Tibial nerve (tissue), 4 donors: ENCODE measurements around the gene NAA50. TPM values are rescaled to one million over a fixed set of nuclear protein-coding genes. Genes with fewer than 3 reads are reported as not detected.

Source experiments
- DNase-seq, 2 donors: peaks; one replicate each; pipeline ENCODE4 v3.0.0-alpha.2; 2019; ENCODE audit warnings: low spot score in 2 of 2
- H3K27ac ChIP-seq, 4 donors: fragments of 200-600 bp; sonication (generic) in 3 of 4; one replicate each; pipeline ENCODE4 v1.5.1; 2017 to 2019; ENCODE audit warnings: mild to moderate bottlenecking in 1 of 4
- H3K27me3 ChIP-seq, 2 donors: fragments of 200-600 bp; sonication (generic) in 1 of 2; one replicate each; pipeline versions ENCODE4 v1.5.1 to v1.6.0; 2017 to 2019
- H3K36me3 ChIP-seq, 3 donors: fragments of 200-600 bp; sonication (generic); one replicate each; pipeline ENCODE4 v1.5.1; 2018 to 2019
- H3K4me1 ChIP-seq, 4 donors: fragments of 200-600 bp; sonication (generic) in 3 of 4; one replicate each; pipeline ENCODE4 v1.5.1; 2017 to 2019
- H3K4me3 ChIP-seq, 4 donors: fragments of 200-600 bp; sonication (generic) in 3 of 4; one replicate each; pipeline ENCODE4 v1.5.1; 2017 to 2019; ENCODE audit warnings: mild to moderate bottlenecking in 1 of 4, moderate library complexity in 1 of 4
- H3K9me3 ChIP-seq, 4 donors: fragments of 200-600 bp; sonication (generic) in 3 of 4; one replicate each; pipeline ENCODE4 v1.5.1; 2017 to 2019
- CTCF ChIP-seq, 5 experiments: fragments of 200-600 bp in 3 of 5; fragments of 450-650 bp in 2 of 5; sonication (generic) in 3 of 5; IDR thresholded peaks; one replicate each; pipeline ENCODE4 v1.5.1; 2016 to 2019; ENCODE audit warnings: antibody characterized with exemption in 5 of 5, mild to moderate bottlenecking in 3 of 5, moderate library complexity in 2 of 5
- EP300 ChIP-seq, 2 donors: sonication (generic); formaldehyde crosslinking; IDR thresholded peaks; one replicate each; pipeline ENCODE4 v1.6.1; 2017; ENCODE audit warnings: antibody characterized with exemption in 2 of 2, mild to moderate bottlenecking in 1 of 2
- POLR2A ChIP-seq, 2 donors: fragments of 450-650 bp; IDR thresholded peaks; one replicate each; pipeline ENCODE4 v1.6.1; 2017; ENCODE audit warnings: antibody characterized with exemption in 2 of 2, mild to moderate bottlenecking in 2 of 2, moderate library complexity in 2 of 2
- WGBS, 2 donors: methylation state at CpG; one replicate each; pipeline ENCODE4 v1.1.5; 2018; 5-methylcytosine and 5-hydroxymethylcytosine counted together
- total RNA-seq, 4 donors: library from RNA; depleted of rRNA; stranded (reverse); fragments of >200 nt; gene quantifications; one replicate each; pipeline ENCODE4 v1.1.0, GENCODE V29; 2016

NAA50 gene
- 100 to 1,000 TPM in 1 of 4 donors, 10 to 100 TPM in 3; 80.7 to 101 (median 89.0) TPM for total RNA-seq

- 0% methylated on average over 41 to 58 of the region's 72 CpGs for WGBS, 2 donors
- TF ChIP-seq CTCF (IDR thresholded peaks at IDR 0.05) (peak; percentile 6 to 26 (median 8)), POLR2A (IDR thresholded peaks at IDR 0.05) (peak; percentile 80 to 83), EP300 (IDR thresholded peaks at IDR 0.05) (peak in 1 of 2 donors; percentile 90)
- Histone ChIP-seq H3K27me3 (no peaks in the 10 kb centered on the region), H3K4me3 (peak within 1 kb of the TSS; percentile 73 to 98 (median 95)), H3K9me3 (no peaks in the 10 kb centered on the region), H3K27ac (peak within 1 kb of the TSS; percentile 94 to 99 (median 98)), H3K4me1 (peaks cover 0 to 70% (median 26%) of the 10 kb centered on the region in 4 donors), H3K36me3 (no peaks in the 10 kb centered on the region)
- peak; percentile 87 to 93 for DNase-seq
Observed at GRCh38 chr3:113745756-113746547, at the start of gene NAA50. NAA50 (minus strand) TSS chr3:113746249; CDS start chr3:113745949, 300 bp downstream.

DNA sequence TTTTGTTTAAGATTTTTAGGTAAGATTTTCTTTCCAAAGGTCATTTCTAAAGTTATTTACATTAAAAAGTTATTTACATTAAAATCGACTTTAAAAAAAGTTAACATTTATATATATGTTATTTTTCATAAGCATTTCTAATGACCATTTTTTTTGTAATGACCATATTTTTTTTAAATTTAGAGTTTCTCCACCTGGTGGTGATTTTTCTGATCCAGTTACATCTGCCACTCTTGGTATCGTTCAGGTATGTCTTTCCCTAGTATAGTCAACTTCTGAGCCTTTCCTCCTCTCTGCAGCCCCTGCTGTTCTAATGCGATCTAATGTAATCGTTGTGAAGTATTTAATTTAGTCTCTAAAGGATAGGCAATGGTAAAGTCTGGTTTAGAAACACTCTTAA is 49.6 kb upstream of the NAA50 start:
- H3K9me3 ChIP-seq: no peaks in the 10 kb centered on the region
- peaks cover 0 to 84% (median 8%) of the 10 kb centered on the region in 3 donors for H3K36me3 ChIP-seq
- DNase-seq: no peak
- H3K4me3 ChIP-seq: no peak overlapping the region
- no peak for TF ChIP-seq EP300 (IDR thresholded peaks at IDR 0.05)
- no peaks in the 10 kb centered on the region for H3K27me3 ChIP-seq
- WGBS, 2 donors: 90 to 91% methylated on average over 4 of the region's 4 CpGs
- no peaks in the 10 kb centered on the region for H3K4me1 ChIP-seq
- no peak overlapping the region for H3K27ac ChIP-seq

DNA sequence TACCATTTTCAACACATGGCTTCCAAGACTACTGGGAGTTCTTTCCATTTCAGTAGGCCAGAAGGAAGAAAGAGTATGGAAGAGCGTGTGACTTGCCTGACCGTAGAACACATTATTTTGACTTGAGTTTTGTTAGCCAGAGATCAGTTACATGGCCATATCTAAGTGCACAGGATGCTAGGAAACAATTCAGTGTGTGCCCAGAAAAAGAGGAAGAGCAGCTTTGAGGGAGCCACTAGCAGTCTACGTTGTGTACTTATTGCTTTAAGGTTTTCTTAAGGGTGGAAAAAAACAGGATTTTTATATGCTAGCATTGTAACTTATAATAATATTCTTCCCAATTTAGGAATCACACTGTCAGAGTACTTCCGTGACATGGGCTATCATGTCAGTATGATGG is 48.5 kb upstream of the NAA50 start:
- Histone ChIP-seq H3K4me3 (no peak overlapping the region), H3K27me3 (no peaks in the 10 kb centered on the region), H3K36me3 (peaks cover 0 to 78% (median 8%) of the 10 kb centered on the region in 3 donors), H3K4me1 (no peaks in the 10 kb centered on the region), H3K27ac (no peak overlapping the region), H3K9me3 (no peaks in the 10 kb centered on the region)
- DNase-seq: no peak
- TF ChIP-seq POLR2A (IDR thresholded peaks at IDR 0.05) (no peak), CTCF (IDR thresholded peaks at IDR 0.05) (no peak), EP300 (IDR thresholded peaks at IDR 0.05) (no peak)
- WGBS, 2 donors: 88 to 92% methylated on average over 4 of the region's 4 CpGs

GRCh38 chr3:113791381-113791780 is 45.3 kb upstream of the NAA50 start:
- Histone ChIP-seq H3K4me1 (no peaks in the 10 kb centered on the region), H3K27me3 (no peaks in the 10 kb centered on the region), H3K27ac (no peak overlapping the region), H3K9me3 (no peaks in the 10 kb centered on the region), H3K4me3 (no peak overlapping the region), H3K36me3 (peaks cover 0 to 73% (median 8%) of the 10 kb centered on the region in 3 donors)
- TF ChIP-seq EP300 (IDR thresholded peaks at IDR 0.05): no peak
- no peak for TF ChIP-seq POLR2A (IDR thresholded peaks at IDR 0.05)
- TF ChIP-seq CTCF (IDR thresholded peaks at IDR 0.05): no peak
- no peak for DNase-seq

DNA sequence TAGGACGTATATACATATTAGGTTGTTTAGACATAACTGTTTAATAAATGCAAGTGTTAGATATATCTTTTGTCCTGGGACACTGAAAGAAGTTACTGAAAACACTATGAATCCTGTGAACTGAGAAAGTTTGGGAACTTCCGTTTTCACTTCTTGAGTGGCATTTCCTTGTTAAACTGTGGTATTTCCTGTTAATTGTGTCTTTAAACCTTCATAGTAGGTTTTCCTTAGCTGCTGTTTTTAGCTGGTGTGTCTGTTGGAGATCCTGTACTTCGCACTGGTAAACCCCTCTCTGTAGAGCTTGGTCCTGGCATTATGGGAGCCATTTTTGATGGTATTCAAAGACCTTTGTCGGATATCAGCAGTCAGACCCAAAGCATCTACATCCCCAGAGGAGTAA is 37.9 kb upstream of the NAA50 start:
- DNase-seq: no peak

More for the DNA sequence above, 37.9 kb upstream of the NAA50 start:
- Histone ChIP-seq H3K9me3 (no peaks in the 10 kb centered on the region), H3K4me1 (peaks cover 0 to 18% (median 7%) of the 10 kb centered on the region in 4 donors), H3K36me3 (peaks cover 0 to 41% (median 0%) of the 10 kb centered on the region in 3 donors), H3K4me3 (no peak overlapping the region), H3K27ac (peak overlapping the region in 3 of 4 donors; percentile 3 to 82 (median 68)), H3K27me3 (no peaks in the 10 kb centered on the region)
- WGBS, 2 donors: 61 to 65% methylated on average over 4 of the region's 4 CpGs
- no peak for TF ChIP-seq EP300 (IDR thresholded peaks at IDR 0.05)
- no peak for TF ChIP-seq CTCF (IDR thresholded peaks at IDR 0.05)
- no peak for TF ChIP-seq POLR2A (IDR thresholded peaks at IDR 0.05)
